ENCODE results near the gene HAUS2.

DNA sequence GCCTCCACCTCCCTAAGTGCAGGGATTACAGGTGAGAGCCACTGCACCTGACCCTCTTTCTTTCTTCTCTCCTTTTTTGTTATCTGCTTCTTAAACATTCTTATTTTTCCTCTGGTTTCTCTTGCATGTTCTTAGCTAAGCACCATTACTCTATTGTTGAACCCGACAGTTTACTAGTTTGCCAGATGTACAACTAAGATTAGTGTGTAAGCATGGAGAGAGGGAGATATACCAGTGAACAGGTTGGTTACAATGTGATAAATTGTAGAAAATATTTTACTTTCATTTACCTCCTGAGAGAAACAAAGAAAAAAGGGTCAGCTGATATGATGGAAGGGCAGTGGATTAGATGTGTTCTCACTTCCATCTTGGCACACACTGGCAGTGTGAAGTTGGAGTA lies 4.9 kb downstream of the HAUS2 start:
- TF ChIP-seq, protein P1, sequence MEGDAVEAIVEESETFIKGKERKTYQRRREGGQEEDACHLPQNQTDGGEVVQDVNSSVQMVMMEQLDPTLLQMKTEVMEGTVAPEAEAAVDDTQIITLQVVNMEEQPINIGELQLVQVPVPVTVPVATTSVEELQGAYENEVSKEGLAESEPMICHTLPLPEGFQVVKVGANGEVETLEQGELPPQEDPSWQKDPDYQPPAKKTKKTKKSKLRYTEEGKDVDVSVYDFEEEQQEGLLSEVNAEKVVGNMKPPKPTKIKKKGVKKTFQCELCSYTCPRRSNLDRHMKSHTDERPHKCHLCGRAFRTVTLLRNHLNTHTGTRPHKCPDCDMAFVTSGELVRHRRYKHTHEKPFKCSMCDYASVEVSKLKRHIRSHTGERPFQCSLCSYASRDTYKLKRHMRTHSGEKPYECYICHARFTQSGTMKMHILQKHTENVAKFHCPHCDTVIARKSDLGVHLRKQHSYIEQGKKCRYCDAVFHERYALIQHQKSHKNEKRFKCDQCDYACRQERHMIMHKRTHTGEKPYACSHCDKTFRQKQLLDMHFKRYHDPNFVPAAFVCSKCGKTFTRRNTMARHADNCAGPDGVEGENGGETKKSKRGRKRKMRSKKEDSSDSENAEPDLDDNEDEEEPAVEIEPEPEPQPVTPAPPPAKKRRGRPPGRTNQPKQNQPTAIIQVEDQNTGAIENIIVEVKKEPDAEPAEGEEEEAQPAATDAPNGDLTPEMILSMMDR (IDR thresholded peaks at IDR 0.05; ENCODE audit: poor library complexity), result no peak
- no peak for TF ChIP-seq EZH2 (IDR thresholded peaks at IDR 0.05; ENCODE audit: borderline replicate concordance)

All from hepatocyte (in vitro differentiated cells).